Left forelimb (tissue), 1 donor: ENCODE data around the gene GAS5.
"Not testable (repeated sequence)": the region's sequence is repeated elsewhere in the genome, so short reads cannot be mapped to it uniquely, and the experiment has no call there.

Source experiments
- DNase-seq: peaks from one replicate; pipeline ENCODE4 v3.0.0-alpha.2; 2018; ENCODE audit warnings: low spot score

Gene GAS5

DNA sequence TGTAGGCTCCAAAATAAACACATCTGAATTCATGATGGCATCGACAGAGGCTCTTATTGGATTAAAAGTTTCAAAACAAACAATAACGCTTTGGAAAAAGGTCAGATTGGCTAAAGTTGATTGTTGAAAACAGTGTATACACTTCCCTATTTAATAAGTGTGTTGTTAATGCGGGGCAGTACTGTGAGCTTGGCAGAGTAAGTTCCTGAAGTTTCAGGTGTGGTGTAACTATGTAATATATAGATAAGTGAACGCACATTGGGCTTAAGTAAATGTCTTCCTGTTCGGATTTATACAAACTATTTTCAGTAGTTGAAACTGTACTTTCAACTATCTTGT is 1.2 kb upstream of the GAS5 start:
- no peak for DNase-seq

DNA sequence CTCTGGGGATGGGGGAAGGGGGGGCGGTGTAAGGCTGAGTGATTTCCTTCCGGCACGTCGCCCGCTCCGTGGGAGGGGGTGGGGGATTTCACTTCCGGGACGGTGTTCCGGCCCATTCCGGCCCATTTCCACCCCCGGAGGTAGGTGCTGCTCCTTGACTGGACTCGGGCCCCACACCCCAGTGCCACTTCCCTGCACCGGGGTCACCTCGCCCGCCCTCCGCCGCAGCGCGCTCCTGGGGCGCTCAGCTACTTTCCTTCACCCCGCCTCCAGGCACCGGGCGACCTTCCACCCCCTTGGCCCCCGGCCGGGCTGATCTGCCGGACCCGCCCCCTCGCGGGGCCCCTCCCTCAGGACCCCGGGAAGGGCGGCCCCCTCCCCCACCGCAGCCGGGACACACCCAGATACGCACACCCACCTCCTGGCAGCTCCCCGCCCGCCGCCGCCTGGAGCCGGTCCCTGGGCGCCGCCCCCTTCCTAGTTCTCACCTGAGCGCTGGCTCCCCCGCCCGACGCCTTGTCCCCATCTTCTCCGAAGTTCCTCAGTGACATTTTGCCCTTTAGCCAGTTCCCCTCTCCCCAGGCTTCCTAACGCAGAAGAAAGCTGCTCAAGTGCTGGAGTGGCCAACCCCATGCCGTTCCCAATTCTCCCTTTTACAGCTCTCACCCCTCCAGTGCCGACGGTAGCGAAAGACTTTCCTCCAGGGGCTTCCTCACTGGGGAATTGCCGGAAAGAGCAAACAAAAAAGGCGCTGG is 654 bp upstream of the GAS5 start, which contains the start of gene ZBTB37:
ZBTB37 (plus strand) TSS at position 115 of the 755 bp plus-strand sequence. CDS start 1,846 bp downstream, outside the sequence.
- no peak for DNase-seq

DNA sequence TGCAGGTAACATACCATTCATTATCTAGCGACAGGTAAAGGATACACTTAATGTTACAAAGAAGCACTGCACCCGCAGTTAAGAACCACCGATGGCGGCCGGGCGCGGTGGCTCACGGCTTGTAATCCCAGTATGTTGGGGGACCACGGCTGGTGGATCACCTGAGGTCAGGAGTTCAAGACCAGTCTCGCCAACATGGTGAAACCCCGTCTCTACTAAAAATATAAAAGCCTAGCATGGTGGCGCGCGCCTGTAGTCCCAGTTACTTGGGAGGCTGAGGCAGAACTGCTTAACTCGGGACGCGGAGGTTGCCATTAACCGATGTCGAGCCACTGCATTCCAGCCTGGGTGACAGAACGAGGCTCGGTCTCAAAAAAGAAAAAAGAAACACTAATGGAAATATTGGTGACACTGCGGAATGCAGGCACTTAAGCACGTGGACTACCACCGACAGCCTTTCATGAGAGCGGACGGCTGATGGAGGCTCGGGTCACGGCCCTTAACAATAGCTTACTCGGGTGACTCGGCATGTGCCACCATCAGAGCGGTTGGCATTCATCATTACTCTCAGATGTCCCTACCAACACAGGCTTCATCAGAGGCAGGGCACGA is 542 bp downstream of the GAS5 start:
- no peak for DNase-seq

DNA sequence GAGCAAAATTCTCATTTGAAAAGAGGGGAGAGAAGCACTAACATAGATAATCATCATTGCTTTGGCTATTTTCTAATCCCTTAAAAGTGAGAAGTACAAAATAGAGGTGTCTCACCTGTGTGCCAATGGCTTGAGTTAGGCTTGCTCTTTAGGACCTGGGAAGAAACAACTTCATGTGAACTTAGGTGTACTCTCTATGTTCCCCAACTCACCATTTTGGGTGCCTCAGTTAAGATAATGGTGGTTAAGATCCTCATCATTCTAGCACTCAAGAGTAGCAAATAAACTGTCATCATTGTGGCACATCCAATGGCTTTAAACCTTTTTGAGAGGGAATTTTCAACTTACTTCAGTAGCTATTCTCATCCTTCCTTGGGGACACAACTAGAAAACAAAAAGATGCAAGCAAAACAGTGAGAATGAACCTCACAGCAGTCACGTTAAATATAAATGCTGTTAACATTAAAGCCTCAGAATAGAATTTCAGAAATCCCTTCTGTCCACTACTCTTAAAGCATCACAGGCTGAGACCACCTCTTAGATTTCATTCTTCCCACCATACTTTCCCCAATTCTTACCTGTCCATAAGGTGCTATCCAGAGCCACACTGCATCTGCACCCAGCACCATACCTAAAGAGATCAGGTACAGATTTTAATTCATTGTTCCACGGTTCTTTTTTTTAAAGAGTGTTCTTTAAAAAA is 1.2 kb downstream of the GAS5 start:
- no peak for DNase-seq

DNA sequence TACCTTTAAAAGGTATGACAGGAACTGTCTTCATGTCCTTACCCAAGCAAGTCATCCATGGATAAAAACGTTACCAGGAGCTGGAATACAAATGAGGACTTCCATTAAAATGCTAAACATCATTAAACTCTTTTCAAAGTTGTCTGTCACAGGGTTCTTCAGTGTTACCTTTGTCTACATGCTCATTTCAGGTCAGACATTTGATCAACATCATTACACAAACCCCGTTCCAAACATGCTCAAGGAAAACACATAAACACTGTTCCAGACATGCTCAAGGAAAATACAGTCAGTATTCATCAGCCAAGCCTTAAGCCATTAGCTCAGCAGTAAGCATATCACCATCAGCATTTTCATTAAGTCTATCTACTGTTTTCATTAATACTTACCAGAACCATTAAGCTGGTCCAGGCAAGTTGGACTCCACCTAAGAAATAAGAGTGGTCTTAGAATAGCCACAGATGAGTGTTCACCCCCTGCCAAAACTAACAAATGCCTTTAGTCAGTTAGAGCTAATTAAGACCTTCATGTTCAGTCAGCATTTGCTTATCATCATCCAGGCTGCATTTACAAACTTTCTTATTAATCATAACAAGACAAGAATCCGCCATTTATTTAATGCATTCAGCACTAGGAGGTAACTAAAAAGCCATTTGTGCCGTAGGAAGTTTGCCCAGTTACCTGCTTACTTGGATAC is 2.2 kb downstream of the GAS5 start:
- no peak for DNase-seq

DNA sequence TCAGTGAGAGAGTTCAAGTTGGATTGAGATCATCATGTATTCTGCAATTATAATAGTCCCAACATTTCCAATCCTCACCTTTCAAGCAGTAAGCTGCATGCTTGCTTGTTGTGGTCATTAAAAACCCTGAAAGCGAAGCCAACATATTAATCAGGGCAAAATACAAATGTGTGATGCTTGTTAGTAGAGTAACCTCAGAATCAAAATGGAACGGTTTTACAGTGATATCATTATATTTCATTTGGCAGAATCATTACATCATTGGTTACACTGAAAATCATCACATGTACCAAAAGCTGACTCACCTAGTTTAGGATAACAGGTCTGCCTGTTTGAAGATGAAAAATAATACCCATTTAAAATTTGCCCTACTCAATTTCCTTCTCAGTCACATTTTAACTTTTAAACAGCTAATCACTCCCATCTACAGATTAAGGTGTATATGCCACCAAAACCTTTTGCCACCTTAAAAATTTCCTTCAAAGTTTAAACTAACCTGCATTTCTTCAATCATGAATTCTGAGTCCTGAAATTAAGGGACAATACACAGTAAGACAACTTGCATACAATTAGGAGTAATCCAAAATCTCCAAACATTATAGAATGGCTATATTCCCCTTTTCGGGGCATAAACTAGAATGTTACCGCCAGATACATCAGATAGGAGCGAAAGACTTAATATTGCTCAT is 3.5 kb downstream of the GAS5 start:
- no peak for DNase-seq

DNA sequence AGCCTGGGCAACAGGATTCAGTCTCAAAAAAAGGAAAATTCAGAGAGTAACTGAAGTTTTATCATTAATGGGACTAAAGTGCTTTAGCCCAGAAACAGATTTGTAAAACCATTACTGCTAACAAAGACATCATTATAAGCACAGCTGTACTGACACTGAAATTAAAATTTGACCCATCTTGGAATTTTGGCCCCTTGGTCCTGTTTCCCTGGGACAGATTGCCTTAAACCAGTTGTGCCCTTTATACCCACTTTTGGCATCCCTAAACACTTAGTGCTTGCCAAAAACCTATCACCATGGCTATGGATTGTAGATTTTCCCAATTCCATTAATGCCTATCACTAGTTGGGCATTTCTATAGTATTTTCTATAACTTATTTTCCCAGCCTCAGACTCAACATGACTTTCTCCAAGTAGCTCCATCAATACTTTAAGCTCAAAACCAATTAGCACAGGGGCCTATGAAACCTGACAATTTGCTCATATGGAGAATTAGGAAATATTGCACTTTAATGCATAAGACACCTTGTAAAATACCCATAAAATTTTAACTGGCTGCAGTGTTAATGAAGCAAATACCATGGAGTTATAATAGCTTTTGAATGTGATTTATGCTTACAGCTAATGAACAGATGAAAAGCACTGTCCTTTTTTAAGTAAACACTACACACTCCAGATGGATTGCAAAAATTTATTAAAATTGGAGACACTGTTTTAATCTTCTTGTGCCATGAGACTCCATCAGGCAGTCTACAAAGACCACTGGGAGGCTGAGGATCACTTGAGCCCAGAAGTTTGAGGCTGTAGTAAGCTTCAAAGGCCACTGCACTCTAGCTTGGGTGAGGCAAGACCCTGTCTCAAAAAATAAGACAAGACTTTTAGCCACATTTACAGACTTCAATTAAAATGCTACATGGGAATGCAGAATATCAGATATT is 4.3 kb downstream of the GAS5 start:
- DNase-seq, result no peak

DNA sequence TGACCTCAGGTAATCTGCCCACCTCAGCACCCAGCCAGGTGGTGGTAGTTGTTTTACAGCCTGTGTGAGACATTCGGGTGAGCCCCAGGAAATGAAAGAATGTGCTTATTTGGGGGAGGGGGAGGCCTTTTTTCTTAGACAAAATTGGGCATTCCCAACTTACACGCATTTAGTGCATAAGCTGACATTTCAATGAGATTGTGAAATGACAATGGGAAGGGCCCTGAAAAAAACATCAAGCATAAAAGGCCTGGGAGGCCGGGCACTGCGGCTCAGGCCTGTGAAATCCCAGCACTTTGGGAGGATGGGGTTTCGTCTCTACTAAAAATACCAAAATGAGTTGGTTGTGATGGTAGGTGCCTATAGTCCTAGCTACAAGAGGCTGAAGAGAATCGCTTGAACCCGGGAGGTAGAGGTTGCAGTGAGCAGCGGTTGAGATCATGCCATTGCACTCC is 5.0 kb downstream of the GAS5 start:
- no peak for DNase-seq

DNA sequence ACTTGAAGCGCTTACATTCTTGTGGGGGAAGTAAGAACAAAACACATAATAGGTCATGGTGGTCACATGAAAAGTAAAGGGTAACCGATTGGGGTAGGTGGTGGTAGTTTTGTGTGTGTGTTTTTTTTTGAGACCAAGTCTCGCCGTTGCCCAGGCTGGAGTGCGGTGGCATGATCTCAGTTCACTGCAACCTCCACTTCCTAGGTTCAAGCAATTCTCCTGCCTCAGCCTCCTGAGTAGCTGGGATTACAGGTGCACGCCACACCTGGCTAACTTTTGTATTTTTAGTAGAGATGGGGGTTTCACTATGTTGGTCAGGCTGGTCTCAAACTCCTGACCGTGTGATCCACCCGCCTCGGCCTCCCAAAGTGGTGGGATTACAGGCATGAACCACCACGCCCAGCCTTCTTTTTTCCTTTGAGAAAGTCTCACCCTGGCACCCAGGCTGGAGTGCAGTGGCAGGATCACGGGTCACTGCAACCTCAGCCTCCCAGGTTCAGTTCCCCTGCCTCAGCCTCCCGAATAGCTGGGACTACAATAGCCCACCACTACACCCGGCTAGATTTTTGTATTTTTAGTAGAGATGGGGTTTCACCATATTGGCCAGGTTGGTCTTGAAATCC is 5.5 kb downstream of the GAS5 start:
- DNase-seq, result not testable (repeated sequence)

DNA sequence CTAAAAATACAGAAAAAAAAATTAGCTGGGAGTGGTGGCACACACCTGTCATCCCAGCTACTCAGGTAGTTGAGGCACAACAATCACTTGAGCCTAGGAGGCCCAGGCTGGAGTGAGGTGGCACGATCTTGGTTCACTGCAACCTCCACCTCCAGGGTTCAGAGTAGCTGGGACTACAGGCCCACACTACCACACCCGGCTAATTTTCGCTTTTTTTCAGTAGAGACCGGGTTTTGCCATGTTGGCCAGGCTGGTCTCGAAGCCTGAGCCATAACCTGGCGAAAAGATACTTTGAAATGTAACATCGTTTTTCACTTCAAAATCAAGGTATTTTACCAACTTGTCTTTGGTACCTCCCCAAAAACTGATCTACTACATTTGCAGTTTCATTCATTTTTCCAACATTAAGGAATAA is 6.1 kb downstream of the GAS5 start:
- DNase-seq, result no peak

DNA sequence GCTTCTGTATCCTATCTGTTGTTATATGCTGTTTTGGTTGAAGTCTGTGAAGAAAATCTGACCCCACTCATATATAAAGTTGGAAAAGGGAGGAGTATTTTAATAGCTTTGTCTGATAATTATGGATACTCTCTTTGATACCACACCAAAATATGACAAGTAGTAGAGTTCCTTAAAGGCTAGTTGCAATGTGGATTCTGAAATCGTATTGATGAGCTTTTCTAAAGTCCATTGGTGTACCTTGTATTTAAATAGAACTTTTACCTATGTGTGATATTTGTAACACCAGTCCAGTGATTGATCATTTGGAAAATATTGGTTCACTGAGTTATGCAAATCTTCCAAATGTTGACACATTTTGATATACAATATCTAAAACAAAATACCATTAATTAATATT is 7.7 kb downstream of the GAS5 start:
- DNase-seq, result no peak

DNA sequence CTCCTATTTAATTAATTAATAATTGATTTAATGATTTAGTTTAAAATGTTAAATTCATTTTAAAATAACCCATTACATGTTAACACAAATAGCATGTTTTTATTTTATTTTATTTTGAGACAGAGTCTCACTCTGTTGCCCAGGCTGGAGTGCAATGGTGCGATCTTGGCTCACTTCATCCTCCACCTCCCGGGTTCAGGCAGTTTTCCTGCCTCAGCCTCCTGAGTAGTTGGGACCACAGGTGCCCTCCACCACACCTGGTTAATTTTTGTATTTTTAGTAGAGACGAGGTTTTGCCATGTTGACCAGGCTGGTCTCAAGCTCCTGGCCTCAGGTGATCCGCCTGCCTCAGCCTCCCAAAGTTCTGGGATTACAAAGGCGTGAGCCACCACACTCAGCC is 8.2 kb downstream of the GAS5 start:
- not testable (repeated sequence) for DNase-seq

DNA sequence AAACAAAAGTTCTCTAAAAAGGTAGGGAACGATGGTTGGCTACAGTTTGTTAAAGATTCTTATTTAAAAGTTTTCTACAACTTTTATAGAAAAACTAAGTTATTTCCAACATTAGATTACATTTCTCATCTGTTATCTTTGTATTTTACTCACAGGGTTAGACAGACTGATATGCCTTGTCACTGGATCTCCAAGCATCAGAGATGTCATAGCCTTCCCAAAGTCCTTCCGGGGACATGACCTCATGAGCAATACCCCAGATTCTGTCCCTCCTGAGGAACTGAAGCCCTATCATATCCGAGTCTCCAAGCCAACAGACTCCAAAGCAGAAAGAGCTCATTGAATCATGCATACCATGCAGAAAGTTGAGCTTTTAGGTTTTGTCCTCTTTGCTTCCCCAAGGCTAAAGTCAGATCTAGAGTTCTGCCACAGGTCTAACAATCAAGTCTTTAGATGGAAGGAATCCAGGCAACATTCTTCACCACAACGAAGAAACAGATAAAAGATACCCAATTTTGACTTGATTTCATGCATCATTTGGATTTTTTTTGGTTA is 10.3 kb downstream of the GAS5 start:
- no peak for DNase-seq

DNA sequence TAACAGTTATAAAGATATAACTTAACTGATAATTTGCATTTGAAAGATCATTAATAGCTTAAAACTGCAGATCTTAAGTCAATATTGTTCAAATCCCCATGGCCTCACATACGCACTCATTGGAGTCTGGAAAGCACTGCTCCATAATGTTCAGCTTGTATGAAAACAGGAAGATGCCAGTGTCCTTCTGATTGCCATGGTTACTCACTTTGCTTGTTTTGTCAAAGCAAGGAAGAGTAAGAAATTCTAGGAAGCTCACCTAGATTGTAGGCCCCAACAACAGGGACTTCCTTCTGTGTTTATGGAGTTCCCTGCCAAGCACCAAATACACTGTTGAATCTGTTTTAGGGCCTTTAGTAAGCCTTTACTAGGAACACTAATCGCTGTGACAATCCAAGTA is 10.9 kb downstream of the GAS5 start:
- DNase-seq, result no peak

DNA sequence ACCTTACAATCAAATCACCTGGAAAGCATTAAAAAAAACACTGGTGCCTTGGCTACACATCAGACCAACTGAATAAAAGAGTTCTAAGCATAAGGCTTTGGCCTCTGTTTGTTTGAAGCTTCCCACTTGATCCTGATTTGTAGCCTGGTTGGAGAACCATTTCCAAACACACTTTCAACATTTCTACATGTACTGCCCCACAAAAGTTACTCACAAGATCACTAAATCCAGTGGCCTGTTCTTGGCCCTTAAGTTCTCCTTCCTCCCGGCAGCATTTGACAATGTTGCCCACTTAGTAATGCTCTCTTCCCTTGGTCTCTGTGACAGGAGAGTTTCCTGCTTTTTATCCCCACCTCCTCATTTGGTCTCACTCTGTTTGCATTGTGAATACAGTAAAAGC is 11.8 kb downstream of the GAS5 start:
- no peak for DNase-seq

DNA sequence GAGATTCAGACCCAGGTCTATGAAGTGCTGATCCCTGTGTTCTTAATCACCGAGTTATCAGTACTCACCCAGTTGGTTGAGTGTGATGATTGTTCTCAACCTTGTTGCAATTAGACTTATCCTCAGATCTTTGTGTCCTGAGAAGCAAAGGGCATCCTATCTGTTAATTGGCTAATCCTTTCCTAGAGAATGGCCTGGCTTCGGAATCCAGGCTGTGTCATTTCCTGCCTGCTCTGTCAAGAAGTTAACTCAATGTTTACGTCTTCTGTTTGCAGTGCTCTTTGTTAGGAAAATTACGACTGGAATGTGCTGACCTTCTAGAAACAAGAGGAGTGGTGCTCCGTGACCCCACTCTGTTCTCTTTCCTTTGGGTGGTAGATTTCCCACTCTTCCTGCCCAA is 14.7 kb downstream of the GAS5 start:
- no peak for DNase-seq

DNA sequence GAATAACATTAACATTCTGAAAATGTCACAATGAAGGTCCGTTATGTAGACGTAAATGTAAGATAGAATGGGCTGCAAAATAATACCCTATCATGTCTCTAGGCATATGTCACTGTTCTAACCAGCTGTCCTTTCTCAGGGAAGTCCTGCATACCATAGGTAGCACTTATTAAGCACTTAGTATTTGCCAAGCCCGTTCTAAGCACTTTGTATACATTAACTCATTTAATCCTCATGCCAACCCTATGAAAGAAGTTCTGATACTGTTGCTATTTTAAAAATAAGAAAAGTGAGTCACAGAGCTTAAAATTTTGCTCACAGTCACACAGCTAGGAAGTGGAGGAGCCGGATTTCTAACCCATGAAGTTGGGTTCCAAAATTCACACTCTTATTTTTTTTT is 15.7 kb downstream of the GAS5 start:
- DNase-seq, result no peak

DNA sequence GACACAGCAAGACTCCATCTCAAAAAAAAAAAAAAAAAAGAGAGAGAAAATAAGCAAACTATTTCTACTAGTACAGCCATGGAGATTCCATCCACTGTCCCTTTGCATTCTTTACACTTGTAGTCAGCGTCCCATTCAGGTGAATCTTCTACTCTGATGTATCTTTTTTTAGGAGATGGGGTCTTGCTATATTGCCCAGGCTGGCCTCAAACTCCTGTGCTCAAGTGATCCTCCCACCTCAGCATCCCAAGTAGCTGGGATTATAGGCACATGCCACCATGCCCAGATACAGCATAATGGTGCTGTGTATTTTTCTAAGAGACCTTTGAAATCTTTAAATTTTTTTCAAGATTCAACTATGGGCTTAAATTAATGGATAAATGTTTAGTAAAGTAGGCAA is 35.0 kb downstream of the GAS5 start:
- DNase-seq, result no peak

DNA sequence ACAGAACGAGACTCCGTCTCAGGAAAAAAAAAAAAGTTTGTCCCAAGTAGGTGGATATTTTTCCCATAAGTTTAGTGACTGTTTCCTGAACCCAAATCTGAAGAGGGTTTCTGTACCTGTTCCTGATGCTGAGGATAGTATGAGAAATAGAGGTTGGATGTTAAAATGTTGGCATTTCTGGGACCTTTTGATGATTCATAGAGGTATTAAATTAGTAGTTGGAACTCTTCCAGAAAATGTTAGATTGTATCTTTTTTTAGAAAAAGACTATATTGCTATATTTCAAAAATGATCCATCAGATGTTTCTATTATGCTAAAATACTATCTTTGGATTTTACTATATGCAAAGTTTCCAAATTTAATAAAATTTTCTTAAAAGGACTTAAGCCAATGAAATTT is 40.2 kb downstream of the GAS5 start:
- DNase-seq, result no peak
